ENCODE results near the gene NAT9.

GRCh38 chr17:74779948-74780400 is 3.8 kb upstream of the NAT9 start:
- TF ChIP-seq CTCF (IDR thresholded peaks at IDR 0.05) (no peak), POLR2A (IDR thresholded peaks at IDR 0.05) (no peak), EP300 (IDR thresholded peaks at IDR 0.05) (peak; percentile 29 to 79)

All from tibial nerve (tissue), 4 donors.